ENCODE results near the gene OR1K1.

DNA sequence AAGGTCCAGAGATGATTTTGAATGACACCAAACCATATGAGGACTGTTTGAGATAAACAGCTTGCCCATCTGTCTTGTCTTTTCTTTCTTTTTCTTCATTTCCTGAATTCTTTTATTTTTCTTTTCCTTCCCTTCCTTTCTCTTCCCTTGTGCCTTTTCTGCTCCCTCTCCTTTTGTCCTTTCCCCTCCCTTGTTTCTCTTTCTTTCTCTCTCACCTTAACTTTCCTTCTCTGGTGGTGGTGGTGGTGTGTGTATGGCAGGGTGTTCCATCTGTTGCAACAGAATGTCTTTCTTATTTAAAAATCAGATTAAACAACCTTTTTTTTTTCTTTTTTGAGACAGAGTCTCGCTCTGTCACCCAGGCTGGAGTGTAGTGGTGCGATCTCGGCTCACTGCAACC, 32.3 kb downstream of the OR1K1 start:
- TF ChIP-seq, protein P1, sequence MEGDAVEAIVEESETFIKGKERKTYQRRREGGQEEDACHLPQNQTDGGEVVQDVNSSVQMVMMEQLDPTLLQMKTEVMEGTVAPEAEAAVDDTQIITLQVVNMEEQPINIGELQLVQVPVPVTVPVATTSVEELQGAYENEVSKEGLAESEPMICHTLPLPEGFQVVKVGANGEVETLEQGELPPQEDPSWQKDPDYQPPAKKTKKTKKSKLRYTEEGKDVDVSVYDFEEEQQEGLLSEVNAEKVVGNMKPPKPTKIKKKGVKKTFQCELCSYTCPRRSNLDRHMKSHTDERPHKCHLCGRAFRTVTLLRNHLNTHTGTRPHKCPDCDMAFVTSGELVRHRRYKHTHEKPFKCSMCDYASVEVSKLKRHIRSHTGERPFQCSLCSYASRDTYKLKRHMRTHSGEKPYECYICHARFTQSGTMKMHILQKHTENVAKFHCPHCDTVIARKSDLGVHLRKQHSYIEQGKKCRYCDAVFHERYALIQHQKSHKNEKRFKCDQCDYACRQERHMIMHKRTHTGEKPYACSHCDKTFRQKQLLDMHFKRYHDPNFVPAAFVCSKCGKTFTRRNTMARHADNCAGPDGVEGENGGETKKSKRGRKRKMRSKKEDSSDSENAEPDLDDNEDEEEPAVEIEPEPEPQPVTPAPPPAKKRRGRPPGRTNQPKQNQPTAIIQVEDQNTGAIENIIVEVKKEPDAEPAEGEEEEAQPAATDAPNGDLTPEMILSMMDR (IDR thresholded peaks at IDR 0.05) = no peak
- no peak for TF ChIP-seq POLR2A (IDR thresholded peaks at IDR 0.05)
